RWPE1 (cell line): ENCODE results near the gene CTLA4.

Experiments
- CTCF ChIA-PET: fragments of 350-600 bp; sonication (Branson Sonifier 250); formaldehyde crosslinking; extraction: SDS; loops from one replicate; lab custom pipeline; 2021; lab: Yijun Ruan, JAX
- POLR2A ChIA-PET: fragments of 400-600 bp; formaldehyde crosslinking; extraction: SDS; loops from one replicate; lab custom pipeline; 2020; ENCODE audit warnings: antibody characterized with exemption; ENCODE audit not compliant: low non-redundant PET; lab: Yijun Ruan, JAX
- DNase-seq: peaks from one replicate; pipeline ENCODE4 v3.0.0; 2012; ENCODE audit warnings: low spot score
- H3K27ac ChIP-seq: fragments of 450-650 bp; 2 replicates; pipeline ENCODE4 v1.5.1; 2017
- CTCF ChIP-seq: fragments of 450-650 bp; conservative IDR thresholded peaks from 2 replicates; pipeline ENCODE4 v1.5.1; 2017; ENCODE audit warnings: low read depth, mild to moderate bottlenecking

Gene CTLA4

DNA sequence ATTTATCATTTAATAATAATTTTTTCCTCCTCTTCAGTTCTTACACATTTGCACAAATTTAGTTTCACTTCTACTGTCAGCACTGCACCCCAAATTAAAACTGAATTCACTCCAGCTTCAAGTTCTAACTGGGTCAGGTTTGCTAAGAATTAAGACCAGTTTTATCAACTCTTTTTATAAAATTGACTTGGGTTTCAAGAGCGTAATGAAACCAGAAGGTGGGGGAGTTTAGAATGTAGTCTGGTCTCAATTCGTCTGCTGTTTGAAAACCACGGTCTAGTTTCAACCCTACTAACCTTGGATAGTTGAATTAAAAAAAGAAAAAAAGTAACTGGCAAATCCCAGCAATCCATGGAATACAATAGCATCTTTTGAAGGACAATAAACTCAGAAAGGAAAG lies 14.3 kb upstream of the CTLA4 start:
- no peak for DNase-seq
- no peak for TF ChIP-seq CTCF
- ChIA-PET POLR2A (no interaction called here), CTCF (no interaction called here)
- H3K27ac ChIP-seq, result no peak overlapping the region

DNA sequence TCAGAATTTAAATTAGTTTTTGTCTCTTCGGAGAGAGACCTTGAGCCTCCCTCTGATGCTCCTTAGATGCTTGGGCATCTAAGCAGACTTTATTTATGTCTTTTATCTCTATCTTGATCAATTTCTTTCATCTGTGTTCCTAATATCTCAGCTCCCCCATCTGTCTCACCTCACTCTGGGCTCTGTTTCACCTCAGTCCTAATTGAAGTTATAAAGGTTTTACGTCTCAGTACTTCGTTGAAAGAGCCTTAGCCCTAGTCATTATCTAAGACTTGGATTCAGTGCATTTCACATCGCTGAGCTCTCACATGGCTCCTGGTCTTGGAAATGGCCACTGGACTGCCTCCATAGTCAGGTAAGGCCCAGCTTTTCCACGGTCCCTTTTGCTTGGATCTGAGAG lies 13.8 kb upstream of the CTLA4 start:
- DNase-seq, result no peak
- H3K27ac ChIP-seq, result no peak overlapping the region
- CTCF ChIA-PET, result no interaction called here
- POLR2A ChIA-PET, result no interaction called here
- no peak for TF ChIP-seq CTCF

GRCh38 chr2:203855274-203855673 lies 12.3 kb upstream of the CTLA4 start:
- ChIA-PET POLR2A (no interaction called here), CTCF (no interaction called here)
- DNase-seq, result no peak
- TF ChIP-seq CTCF, result no peak
- H3K27ac ChIP-seq, result no peak overlapping the region

DNA sequence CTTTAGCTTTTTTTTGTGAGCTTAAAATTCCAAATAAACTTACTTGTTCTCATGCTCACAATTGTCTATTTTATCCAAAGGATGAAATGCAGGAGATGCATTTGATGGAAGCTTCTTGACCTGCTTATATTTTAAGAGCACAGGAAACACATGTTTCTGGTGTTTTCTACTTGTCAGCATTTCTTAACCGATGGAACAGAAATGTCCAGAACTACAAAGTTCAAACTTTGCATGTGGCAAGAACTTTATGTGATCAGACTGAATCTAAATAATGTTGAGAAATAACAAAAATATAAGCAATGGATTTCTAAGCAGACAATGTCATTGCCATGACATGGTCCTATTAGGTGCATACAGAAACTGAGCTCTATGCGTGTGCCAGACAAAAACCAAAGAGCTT lies 9.9 kb upstream of the CTLA4 start:
- TF ChIP-seq CTCF, result no peak
- POLR2A ChIA-PET, result no interaction called here
- H3K27ac ChIP-seq, result no peak overlapping the region
- no peak for DNase-seq
- CTCF ChIA-PET, result no interaction called here

- POLR2A ChIA-PET, result no interaction called here
- CTCF ChIA-PET, result no interaction called here
Observed at GRCh38 chr2:203858176-203858575, 9.4 kb upstream of the CTLA4 start.

GRCh38 chr2:203859030-203859789 lies 8.4 kb upstream of the CTLA4 start:
- ChIA-PET POLR2A (no interaction called here), CTCF (no interaction called here)
- H3K27ac ChIP-seq, result no peak overlapping the region
- no peak for DNase-seq
- TF ChIP-seq CTCF, result no peak

More at GRCh38 chr2:203858176-203858575, 9.4 kb upstream of the CTLA4 start:
- TF ChIP-seq CTCF, result no peak
- no peak for DNase-seq
- no peak overlapping the region for H3K27ac ChIP-seq
